Measurements from ENCODE around the gene CD1B.

DNA sequence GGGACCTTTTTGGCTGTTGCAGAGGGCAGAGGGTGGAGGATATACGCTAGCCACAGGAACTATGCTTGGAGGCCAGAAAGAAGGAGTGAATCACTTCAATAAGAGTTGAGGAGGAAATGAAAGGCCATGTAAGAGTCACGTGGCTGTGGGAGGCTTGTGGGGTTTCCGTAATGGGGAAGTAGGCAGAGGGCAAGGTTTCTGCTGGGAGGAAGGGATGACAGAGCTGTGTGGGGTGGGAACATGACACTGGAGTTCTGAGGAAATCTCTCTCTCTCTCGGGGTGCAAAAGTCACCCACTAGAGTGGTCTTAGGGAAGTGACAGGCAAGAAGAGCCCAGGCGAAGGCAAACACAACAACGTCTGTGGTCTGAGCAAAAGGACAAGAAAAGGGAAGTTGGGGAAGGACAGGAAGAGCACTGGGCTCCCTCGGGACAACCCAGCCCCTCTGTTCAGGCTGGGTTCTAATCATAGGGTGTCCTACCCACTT is 45.5 kb downstream of the CD1B start:
- no peak for TF ChIP-seq EZH2 (IDR thresholded peaks at IDR 0.05; ENCODE audit: borderline replicate concordance, low read depth, low read length, severe bottlenecking)
- TF ChIP-seq, protein P1, sequence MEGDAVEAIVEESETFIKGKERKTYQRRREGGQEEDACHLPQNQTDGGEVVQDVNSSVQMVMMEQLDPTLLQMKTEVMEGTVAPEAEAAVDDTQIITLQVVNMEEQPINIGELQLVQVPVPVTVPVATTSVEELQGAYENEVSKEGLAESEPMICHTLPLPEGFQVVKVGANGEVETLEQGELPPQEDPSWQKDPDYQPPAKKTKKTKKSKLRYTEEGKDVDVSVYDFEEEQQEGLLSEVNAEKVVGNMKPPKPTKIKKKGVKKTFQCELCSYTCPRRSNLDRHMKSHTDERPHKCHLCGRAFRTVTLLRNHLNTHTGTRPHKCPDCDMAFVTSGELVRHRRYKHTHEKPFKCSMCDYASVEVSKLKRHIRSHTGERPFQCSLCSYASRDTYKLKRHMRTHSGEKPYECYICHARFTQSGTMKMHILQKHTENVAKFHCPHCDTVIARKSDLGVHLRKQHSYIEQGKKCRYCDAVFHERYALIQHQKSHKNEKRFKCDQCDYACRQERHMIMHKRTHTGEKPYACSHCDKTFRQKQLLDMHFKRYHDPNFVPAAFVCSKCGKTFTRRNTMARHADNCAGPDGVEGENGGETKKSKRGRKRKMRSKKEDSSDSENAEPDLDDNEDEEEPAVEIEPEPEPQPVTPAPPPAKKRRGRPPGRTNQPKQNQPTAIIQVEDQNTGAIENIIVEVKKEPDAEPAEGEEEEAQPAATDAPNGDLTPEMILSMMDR (IDR thresholded peaks at IDR 0.05; ENCODE audit: extremely low read depth in 1 of 2, insufficient read depth in 1 of 2, low read depth in 1 of 2, low read length in 2 of 2) = no peak

Data from endothelial cell of umbilical vein (primary cell).